Thymus (tissue), 11 donors: Measurements from ENCODE around the gene SLC25A21. TPM values are rescaled to one million over a fixed set of nuclear protein-coding genes. Genes with fewer than 3 reads are reported as not detected.
A peak's percentile ranks its signal among the peaks of the same experiment; 100 is the strongest.
"Not testable (repeated sequence)": the region's sequence is repeated elsewhere in the genome, so short reads cannot be mapped to it uniquely, and the experiment has no call there.

Experiments
- DNase-seq, 9 donors: peaks; one replicate each; pipeline ENCODE4 v3.0.0-alpha.2; 2013; ENCODE audit warnings: low spot score in 9 of 9, low read depth in 6 of 9, missing footprints in 1 of 9
- H3K27ac ChIP-seq, 2 donors: one replicate each; pipeline ENCODE4 v1.5.1; 2013; ENCODE audit warnings: control low read depth in 1 of 2, low read depth in 1 of 2, low read length in 1 of 2, mild to moderate bottlenecking in 1 of 2, moderate library complexity in 1 of 2
- H3K27me3 ChIP-seq, 2 donors: one replicate each; pipeline ENCODE4 v1.5.1; 2013; ENCODE audit warnings: low read length in 1 of 2; ENCODE audit not compliant: control insufficient read depth in 2 of 2, insufficient read depth in 1 of 2
- H3K36me3 ChIP-seq, 2 donors: one replicate each; pipeline ENCODE4 v1.5.1; 2013; ENCODE audit warnings: low read length in 1 of 2, mild to moderate bottlenecking in 1 of 2, moderate library complexity in 1 of 2; ENCODE audit not compliant: control insufficient read depth in 2 of 2, insufficient read depth in 2 of 2
- H3K4me1 ChIP-seq, 2 donors: one replicate each; pipeline ENCODE4 v1.5.1; 2013; ENCODE audit warnings: low read length in 2 of 2; ENCODE audit not compliant: control insufficient read depth in 2 of 2, insufficient read depth in 2 of 2
- H3K4me3 ChIP-seq, 2 donors: one replicate each; pipeline ENCODE4 v1.5.1; 2013; ENCODE audit warnings: low read length in 2 of 2, control low read depth in 1 of 2, mild to moderate bottlenecking in 1 of 2
- H3K9me3 ChIP-seq, 2 donors: one replicate each; pipeline ENCODE4 v1.5.1; 2013; ENCODE audit warnings: low read length in 1 of 2, mild to moderate bottlenecking in 1 of 2; ENCODE audit not compliant: control insufficient read depth in 2 of 2, insufficient read depth in 1 of 2
- WGBS: extraction: QIAGEN DNeasy Blood & Tissue Kit; methylation state at CpG from one replicate; pipeline ENCODE4 v1.1.7; 2013; 5-methylcytosine and 5-hydroxymethylcytosine counted together
- polyA plus RNA-seq: library from polyadenylated mRNA; stranded (reverse); fragments of 200-250 nt; gene quantifications from one replicate; pipeline ENCODE4 v1.2.3, GENCODE V29; 2013
- total RNA-seq: library from RNA; stranded (reverse); fragments of 120-200 nt; gene quantifications from one replicate; pipeline ENCODE4 v1.2.4, GENCODE V29; 2013
- donor health status: healthy.

SLC25A21 gene
- total and polyA plus RNA-seq, 2 donors: 0.46 to 0.90 TPM

DNA sequence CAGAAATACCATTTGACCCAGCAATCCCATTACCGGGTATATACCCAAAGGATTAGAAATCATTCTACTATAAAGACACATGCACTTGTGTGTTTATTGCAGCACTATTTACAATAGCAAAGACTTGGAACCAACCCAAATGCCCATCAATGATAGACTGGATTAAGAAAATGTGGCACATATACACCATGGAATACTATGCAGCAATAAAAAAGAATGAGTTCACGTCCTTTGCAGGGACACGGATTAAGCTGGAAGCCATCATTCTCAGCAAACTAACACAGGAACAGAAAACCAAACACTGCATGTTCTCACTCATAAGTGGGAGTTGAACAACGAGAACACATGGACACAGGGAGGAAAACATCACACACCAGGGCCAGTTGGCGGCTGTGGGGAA, 357.6 kb downstream of the SLC25A21 start:
- DNase-seq, H3K36me3 ChIP-seq, H3K4me3 ChIP-seq, H3K9me3 ChIP-seq, H3K27ac ChIP-seq, H3K27me3 ChIP-seq, H3K4me1 ChIP-seq: not testable (repeated sequence)
- WGBS: 95% methylated on average over 5 of the region's 5 CpGs

DNA sequence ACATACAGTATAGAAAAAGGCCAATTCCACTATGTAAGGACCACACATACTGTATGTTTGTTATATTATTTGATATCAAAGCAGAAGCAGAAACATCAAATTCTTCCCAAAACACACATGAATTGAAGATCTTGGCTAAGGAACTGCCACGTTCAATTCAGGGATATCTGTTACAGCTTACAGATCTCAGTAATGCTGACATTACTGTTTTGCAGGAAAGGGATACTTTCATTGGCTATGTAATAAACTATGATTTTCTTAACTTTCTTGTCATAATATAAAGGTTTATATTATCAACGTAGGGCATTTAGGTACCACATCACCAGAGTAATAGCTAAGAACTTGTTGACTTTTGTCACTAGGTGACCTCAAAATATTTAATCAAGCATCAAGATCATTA, 362.2 kb downstream of the SLC25A21 start:
- H3K9me3 ChIP-seq: no peaks in the 10 kb centered on the region
- H3K4me3 ChIP-seq: no peak overlapping the region
- H3K27me3 ChIP-seq: no peaks in the 10 kb centered on the region
- DNase-seq: no peak
- H3K4me1 ChIP-seq: no peaks in the 10 kb centered on the region
- 81% methylated on average over 2 of the region's 2 CpGs for WGBS
- no peak overlapping the region for H3K27ac ChIP-seq
- H3K36me3 ChIP-seq: no peaks in the 10 kb centered on the region

DNA sequence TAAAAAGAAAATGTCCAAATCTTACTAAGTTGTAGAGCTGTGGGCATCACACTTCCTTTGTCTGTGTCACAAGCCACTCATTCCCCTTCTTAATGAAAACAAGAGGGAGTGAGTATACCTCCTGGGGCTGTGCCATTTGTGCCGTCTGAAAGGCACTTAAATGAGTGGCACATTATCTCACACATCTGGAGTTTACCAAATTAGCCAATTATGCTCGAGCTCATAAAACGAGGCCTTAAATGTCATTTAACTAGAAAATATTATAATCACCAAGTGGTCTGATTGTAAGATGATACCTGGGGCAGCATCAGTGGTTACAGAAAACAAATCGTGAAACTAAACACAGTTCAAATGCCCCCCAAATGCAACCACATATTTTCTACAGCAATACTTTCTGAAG, 364.7 kb downstream of the SLC25A21 start:
- H3K27ac ChIP-seq: no peak overlapping the region
- H3K4me1 ChIP-seq: no peaks in the 10 kb centered on the region
- H3K4me3 ChIP-seq: no peak overlapping the region
- DNase-seq: no peak
- no peaks in the 10 kb centered on the region for H3K27me3 ChIP-seq
- 73% methylated on average over 4 of the region's 4 CpGs for WGBS
- H3K9me3 ChIP-seq: no peaks in the 10 kb centered on the region
- no peaks in the 10 kb centered on the region for H3K36me3 ChIP-seq

DNA sequence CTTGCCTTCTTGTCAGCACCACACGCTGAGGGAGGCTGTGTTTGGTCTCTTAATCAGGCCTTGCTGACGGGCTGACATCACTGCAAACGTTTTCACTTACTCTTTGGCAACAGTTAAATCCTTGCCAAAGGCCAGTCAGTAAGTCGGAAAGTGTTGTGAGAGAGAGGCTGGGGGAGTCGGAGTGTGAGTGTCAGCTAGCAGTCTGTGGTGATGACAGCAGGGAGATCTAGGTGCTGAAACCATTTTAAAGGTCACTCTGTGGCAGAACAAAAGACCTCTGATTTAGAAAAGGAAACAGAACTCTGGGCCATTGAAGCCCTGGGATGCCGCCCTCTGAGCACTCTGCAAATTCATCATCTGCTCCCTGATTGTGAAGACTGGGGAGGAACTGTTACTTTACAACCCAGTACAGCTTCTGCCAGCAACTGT, 367.3 kb downstream of the SLC25A21 start:
- 39% methylated on average over 6 of the region's 6 CpGs for WGBS
- DNase-seq: no peak

DNA sequence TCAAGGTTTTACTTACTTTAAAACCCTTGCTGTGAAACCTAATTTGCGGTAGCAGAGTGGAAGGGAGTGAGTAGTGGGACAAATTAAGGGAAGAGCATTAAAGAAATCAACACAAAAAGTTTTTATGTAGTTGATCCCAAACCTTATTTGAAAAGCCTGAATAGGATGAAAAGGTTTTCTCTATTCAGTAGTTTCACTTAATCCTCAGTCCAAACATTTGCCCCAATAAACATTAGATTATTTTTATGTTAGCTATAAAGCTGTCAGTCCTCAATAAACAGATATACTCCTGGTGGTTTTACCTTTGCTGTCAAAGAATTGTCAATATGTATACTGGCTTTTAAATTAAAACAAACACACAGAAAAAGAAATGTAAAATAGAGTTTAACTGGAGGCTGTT, 374.8 kb downstream of the SLC25A21 start:
- Histone ChIP-seq H3K4me3 (no peak overlapping the region), H3K9me3 (no peaks in the 10 kb centered on the region), H3K27ac (peak overlapping the region in 1 of 2 donors; percentile 52), H3K4me1 (no peaks in the 10 kb centered on the region), H3K27me3 (no peaks in the 10 kb centered on the region), H3K36me3 (no peaks in the 10 kb centered on the region)
- WGBS: 73% methylated on average over 1 of the region's 1 CpG
- no peak for DNase-seq

More for the DNA sequence above, 367.3 kb downstream of the SLC25A21 start:
- Histone ChIP-seq H3K9me3 (no peaks in the 10 kb centered on the region), H3K27ac (no peak overlapping the region), H3K27me3 (no peaks in the 10 kb centered on the region), H3K4me3 (no peak overlapping the region), H3K4me1 (no peaks in the 10 kb centered on the region), H3K36me3 (no peaks in the 10 kb centered on the region)

DNA sequence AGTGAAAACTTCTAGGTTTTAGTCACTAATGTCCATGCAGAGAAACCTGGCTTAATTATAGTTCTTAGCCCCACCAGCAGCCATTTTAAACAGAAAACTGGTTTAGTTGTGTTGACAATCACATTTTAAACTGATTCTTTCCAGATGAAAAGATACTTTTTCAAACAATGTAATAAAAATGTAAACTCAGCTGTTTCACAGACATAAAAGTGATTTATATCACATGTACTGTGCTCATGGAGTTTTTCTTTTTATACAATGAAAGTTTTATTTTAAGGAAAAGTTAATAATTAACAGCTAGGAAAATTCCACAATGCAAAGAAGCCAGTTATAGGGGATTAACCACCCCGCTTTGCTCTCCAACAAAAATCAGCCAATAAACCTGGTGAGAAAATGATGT, 381.0 kb downstream of the SLC25A21 start:
- no peaks in the 10 kb centered on the region for H3K9me3 ChIP-seq
- no peaks in the 10 kb centered on the region for H3K27me3 ChIP-seq
- no peaks in the 10 kb centered on the region for H3K4me1 ChIP-seq
- no peak overlapping the region for H3K4me3 ChIP-seq
- WGBS: 90% methylated on average over 1 of the region's 1 CpG
- DNase-seq: no peak
- H3K36me3 ChIP-seq: no peaks in the 10 kb centered on the region
- H3K27ac ChIP-seq: peak overlapping the region in 1 of 2 donors; percentile 49

DNA sequence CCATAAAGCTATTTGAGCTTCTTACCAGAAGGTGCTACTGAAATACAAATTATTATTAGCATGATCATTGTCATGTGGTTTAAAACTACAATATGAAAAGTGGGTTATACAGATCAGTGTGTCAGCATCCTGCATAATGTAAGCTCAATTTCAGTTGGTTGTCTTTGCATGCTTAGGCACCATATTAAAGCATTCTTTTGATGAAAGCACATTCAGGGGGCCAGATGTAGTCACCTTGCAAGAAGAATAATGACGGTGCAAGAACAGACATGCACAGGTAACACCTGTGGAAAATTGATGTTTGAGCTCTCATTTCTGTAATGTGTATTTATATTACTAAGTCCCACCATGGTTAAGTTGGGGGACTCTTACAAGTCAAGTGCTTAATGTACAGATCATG, 386.9 kb downstream of the SLC25A21 start:
- Histone ChIP-seq H3K27me3 (no peaks in the 10 kb centered on the region), H3K27ac (no peak overlapping the region)
- WGBS: 98% methylated on average over 1 of the region's 1 CpG

DNA sequence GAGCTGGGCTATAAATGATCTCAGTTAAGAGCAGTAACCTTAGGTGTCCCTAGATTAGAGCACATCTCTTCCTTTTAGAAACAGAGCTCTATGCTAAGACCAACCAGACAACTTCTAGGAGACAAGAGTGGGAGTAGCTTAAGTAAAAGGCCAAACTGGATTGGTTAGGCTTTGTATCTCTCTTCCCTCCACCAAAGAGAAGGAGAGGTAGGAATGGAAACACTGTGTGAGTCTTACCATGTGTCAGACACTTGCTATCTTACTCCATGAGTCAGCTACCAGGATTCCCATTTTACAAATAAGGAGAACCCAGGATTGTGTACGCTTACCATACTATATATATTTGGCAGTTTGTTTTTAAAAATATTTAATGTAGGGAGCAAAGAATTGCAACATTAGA, 387.9 kb downstream of the SLC25A21 start:
- H3K9me3 ChIP-seq: no peaks in the 10 kb centered on the region
- DNase-seq: no peak
- H3K27ac ChIP-seq: no peak overlapping the region
- H3K27me3 ChIP-seq: no peaks in the 10 kb centered on the region
- no peaks in the 10 kb centered on the region for H3K36me3 ChIP-seq
- WGBS: 97% methylated on average over 1 of the region's 1 CpG
- H3K4me3 ChIP-seq: no peak overlapping the region
- no peaks in the 10 kb centered on the region for H3K4me1 ChIP-seq

More for the DNA sequence above, 386.9 kb downstream of the SLC25A21 start:
- no peak overlapping the region for H3K4me3 ChIP-seq
- no peaks in the 10 kb centered on the region for H3K9me3 ChIP-seq
- DNase-seq: peak in 1 of 9 donors; percentile 19
- H3K4me1 ChIP-seq: no peaks in the 10 kb centered on the region
- H3K36me3 ChIP-seq: no peaks in the 10 kb centered on the region

DNA sequence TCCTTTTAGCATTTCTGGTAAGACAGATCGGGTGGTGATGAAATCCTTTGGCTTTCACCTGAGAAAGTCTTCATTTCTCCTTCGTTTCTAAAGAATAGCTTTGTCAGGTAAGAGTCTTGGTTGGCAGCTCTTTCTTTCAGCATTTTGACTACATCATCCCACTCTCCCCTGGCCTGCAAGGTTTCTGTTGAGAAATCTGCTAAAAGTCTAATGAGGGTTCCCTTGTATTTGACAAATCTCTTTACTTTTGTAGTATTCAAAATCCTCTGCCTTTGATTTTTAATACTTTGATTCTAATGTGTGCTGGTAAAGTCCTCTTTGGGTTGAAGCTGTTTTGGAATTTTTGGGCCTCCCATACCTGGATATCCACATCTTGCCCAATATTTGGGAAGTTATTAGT, 390.5 kb downstream of the SLC25A21 start:
- H3K27ac ChIP-seq: no peak overlapping the region
- 91% methylated on average over 2 of the region's 2 CpGs for WGBS
- no peak for DNase-seq
- H3K27me3 ChIP-seq: no peaks in the 10 kb centered on the region
- no peaks in the 10 kb centered on the region for H3K36me3 ChIP-seq
- H3K4me1 ChIP-seq: no peaks in the 10 kb centered on the region
- H3K4me3 ChIP-seq: no peak overlapping the region
- no peaks in the 10 kb centered on the region for H3K9me3 ChIP-seq

DNA sequence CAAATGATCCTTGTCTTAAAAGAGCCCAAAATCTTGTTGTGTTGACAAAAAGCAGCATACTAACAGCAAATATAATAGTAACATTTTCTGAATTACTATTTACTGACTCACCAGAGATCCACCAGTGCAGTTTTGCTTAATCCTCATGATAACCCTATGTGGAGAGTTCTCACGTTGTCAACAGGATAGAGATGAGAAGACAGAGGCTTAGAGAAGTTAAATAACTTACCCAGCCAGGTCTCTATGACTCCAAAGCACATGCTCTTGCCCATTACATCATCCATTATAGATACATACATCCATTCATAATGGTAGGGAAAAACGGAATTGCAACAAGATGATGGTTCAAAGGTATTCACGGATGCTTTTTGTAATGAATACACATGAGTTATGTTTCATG, 398.8 kb downstream of the SLC25A21 start:
- no peaks in the 10 kb centered on the region for H3K27me3 ChIP-seq
- DNase-seq: no peak
- WGBS: 68% methylated on average over 3 of the region's 3 CpGs
- no peak overlapping the region for H3K4me3 ChIP-seq
- no peak overlapping the region for H3K27ac ChIP-seq
- no peaks in the 10 kb centered on the region for H3K9me3 ChIP-seq
- H3K36me3 ChIP-seq: no peaks in the 10 kb centered on the region
- H3K4me1 ChIP-seq: no peaks in the 10 kb centered on the region
